Measurements from ENCODE around the gene EIF3F.
A peak's percentile ranks its signal among the peaks of the same experiment; 100 is the strongest.
"Not testable (repeated sequence)": the region's sequence is repeated elsewhere in the genome, so short reads cannot be mapped to it uniquely, and the experiment has no call there.

Gene EIF3F, protein sequence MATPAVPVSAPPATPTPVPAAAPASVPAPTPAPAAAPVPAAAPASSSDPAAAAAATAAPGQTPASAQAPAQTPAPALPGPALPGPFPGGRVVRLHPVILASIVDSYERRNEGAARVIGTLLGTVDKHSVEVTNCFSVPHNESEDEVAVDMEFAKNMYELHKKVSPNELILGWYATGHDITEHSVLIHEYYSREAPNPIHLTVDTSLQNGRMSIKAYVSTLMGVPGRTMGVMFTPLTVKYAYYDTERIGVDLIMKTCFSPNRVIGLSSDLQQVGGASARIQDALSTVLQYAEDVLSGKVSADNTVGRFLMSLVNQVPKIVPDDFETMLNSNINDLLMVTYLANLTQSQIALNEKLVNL

DNA sequence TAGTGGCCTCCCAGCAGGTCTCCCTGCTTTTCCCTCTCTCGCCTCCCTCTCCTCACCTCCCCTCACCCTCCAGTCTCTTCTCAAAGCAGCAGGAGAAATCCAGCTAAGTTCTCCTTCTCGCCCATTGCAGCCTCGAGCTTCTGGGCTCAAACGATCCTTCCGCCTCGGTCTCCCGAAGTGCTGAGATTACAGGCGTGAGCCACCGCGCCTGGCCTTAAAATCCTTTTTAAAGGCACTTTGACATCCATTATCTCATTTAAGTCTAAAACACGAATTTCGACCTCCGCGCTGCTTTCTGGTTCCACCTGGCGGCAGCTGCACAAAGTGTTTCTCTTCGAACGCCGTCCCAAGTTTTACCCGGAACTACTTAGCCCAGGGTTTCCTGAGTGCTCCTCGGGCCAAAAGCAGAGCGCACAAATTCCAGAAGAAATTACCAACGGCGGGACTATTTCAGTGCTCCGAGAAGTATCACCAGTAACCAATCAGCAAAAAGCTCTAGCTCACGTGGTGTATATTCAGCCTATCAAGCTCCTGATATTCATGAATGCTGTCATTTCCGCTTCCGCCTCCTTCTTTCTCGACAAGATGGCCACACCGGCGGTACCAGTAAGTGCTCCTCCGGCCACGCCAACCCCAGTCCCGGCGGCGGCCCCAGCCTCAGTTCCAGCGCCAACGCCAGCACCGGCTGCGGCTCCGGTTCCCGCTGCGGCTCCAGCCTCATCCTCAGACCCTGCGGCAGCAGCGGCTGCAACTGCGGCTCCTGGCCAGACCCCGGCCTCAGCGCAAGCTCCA lies at the start of gene EIF3F:
EIF3F (plus strand) TSS at position 570 of the 792 bp plus-strand sequence; CDS start at position 586, 16 bp downstream.
- DNase-seq, result peak; percentile 97

DNA sequence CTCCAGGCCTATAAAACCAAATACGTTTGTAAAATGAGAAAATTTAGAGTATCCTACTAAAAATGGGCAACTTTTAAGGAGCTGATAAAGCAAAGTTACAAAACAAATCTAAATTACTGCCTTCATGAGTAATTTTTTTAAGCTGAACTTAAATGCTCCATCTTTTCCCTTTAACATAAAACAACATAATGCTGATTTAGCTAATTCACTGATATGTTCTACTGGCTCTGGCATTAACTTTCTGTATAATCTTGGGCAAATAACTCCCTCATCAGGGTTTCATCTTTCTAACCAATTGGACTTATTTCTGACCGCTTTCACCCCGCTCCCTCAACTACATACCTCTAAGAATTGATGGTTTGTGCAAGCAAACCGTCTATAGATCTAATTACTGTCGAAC lies 46.0 kb upstream of the EIF3F start:
- no peak for DNase-seq

DNA sequence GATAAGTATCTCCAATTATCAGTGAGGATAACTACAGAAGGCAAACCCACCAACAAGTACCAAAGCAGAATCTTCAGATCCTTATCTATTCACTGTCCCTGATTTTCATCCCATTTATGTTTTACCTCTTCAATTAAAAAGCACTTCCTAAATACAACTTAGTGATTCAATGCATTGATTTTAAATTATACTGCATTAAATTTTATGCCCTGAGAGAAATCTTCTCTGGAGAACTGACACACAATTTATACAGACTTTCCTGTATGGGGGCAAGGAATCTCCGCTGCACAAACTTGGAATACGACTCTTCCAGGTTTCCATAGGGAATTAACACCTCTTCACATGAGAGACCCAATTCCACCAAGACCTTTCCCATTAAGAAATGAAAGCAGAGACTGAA lies 45.5 kb upstream of the EIF3F start, which contains the start of gene OR10A3:
OR10A3 (minus strand) TSS at position 101 of the 400 bp plus-strand sequence. CDS start 2,188 bp downstream, outside the sequence.
- DNase-seq, result no peak

DNA sequence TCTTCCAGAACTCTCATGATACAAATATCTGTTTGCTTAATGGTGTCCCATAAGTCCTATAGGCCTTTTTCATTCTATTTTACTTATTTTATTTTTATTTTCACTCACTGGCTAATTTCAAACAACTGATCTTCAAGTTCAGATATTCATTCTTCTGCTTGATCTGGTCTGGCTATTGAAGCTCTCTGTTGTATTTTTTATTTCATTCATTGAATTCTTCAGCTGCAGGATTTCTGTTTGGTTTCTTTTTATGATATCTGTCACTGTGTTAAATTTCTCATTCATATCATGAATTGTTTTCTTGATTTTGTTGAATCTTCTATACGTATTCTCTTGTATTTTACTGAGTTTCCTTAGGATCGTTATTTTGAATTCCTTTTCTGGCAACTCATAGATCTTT lies 43.0 kb upstream of the EIF3F start:
- no peak for DNase-seq

DNA sequence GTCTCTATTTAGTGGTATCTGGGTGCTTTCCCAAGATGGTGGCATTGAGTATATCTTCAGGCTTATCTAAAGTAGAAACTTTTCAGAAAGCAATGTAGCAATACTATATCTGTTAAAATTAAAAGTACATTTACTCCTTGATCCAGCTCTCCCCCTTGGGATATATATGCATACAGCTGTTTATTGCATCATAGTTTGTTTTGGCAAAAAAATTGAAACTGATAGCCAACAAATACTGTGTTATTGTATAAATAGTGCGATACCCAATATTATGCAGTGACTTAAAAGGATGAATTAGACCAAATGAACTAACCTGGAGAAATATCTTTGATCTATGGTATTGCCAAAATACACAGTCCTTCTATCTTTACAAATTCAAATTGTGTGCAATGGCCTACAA lies 37.2 kb upstream of the EIF3F start:
- DNase-seq, result no peak

DNA sequence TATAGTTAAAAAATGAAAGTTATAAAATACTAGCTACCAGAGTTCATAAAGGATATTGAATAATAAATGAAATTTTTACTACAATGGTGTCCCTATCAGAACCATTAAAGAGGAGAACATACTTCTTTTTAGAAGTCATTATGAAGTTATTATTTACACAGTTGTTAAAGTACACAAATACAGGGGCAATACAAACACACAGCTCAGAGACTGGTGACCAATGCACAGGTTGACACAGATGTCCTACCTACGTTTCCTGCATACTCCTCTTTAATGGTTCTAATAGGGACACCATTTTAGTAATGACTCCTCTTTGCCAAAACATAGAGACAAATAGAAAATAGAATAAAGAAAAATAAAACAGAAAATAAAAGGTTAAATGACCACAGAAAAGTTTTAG lies 31.9 kb upstream of the EIF3F start:
- no peak for DNase-seq

DNA sequence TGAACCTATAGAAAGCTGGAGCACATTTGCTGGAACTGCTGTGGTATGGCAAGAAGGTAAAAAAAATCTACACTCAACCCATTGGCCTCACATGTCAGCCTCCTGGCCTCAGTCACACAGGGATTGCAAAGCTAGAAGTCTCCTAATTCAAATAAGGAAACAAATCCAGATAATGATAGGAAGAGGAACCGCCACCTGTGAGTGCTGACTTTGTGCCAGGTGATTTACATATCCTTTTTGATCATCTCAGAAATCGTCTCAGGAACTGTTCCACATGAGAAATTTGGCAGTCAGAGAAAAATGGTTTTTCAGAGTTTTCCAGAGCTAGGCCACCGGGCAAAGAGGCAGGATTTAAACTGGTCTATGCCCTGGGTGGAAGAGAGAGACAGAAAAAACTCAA lies 22.9 kb upstream of the EIF3F start:
- DNase-seq, result no peak

DNA sequence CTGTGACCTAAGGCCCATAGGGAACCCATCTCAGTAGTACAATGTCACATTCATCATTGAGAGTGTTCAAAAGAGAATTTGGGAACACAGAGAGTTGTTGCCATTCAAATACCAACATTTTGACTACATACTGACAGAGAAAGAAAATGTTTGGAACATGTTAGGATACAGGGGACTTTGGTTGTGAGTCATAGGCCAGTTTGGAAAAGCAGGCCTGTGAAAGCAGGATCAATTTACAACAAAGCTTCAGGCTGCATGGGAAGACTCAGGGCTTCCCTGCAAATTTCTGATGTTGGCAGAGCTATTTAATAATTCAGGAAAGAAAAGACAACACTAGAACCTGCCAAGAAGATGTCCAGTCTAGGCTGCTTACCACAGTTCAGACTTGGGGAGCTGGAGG lies 22.3 kb upstream of the EIF3F start:
- DNase-seq, result no peak

DNA sequence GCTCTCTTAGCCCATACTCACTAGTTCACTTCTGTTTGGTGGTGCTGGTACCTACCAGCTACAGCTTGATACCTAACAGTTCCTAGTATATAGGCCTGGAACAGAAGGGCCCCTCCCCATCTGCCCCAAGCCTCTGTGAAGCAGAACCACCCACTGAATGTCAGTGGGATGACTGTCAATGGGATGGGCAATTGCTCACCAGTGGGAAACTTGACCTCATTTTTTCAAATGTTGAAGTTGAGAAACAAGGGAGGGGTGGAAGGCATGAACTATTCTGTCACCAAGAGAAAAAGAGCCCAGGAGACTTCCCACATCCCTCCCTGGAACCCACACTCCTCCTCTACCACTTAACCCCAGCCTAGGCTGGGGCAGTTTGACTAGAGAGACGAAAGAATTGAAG lies 21.8 kb upstream of the EIF3F start, which contains the start of gene NLRP10:
NLRP10 (minus strand) TSS at position 62 of the 400 bp plus-strand sequence. CDS start 1,952 bp downstream, outside the sequence.
- no peak for DNase-seq

DNA sequence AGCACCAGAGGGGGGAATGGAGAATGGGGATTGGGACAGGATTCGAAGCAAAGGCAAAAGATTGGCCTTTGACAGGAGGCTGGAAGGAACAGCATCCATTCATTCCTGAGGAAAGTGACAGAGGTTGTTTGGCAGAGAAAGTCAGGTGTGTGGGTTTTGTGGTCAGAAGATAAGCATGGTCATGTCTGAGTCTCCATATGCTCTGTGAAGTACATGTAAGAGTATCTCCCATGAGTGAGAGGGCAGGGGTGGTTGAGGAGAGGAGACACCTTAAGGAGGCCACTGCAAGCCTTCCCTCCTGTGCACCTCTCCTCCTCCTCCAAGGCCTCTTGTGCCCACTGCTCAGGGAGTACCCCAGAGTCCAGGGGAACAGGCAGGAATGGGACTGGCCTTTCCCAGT lies 20.0 kb upstream of the EIF3F start:
- DNase-seq, result no peak

DNA sequence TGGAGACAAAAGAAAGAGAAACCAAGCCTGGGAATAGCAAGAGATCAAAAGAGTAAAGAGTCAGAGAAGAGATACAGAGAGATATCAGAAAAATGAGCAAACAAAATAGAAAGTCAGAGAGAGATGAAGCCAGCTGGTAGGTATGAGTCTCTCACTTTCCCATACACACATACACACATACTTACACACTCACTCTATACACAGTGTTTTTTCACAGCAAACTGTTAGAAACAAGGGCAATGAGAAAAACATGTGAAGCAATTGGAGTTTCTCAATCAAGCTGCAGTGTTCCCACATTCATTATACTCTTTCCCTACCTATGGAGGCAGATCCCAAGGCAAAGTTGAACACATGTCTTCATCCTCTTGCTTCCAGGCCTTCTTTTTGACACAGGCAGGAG lies 19.3 kb upstream of the EIF3F start:
- DNase-seq, result no peak

DNA sequence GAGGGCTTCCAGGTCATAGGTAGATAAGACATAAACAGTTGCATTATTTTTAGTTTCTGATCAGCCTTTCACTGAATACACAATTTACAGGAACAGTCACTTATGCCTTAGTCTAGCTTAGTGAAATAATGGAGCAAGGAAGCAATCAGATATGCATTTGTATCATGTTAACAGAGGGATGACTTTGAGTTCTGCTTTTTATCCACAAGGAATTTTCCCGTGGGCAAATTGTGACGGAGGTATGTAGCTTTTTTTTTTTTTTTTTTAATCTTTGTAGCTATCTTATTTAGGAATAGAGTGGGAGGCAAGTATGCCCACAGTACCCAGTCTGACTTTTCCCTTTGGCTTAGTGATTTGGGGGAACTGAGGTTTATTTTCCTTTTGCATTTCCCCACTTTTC lies 18.5 kb upstream of the EIF3F start:
- DNase-seq, result no peak

DNA sequence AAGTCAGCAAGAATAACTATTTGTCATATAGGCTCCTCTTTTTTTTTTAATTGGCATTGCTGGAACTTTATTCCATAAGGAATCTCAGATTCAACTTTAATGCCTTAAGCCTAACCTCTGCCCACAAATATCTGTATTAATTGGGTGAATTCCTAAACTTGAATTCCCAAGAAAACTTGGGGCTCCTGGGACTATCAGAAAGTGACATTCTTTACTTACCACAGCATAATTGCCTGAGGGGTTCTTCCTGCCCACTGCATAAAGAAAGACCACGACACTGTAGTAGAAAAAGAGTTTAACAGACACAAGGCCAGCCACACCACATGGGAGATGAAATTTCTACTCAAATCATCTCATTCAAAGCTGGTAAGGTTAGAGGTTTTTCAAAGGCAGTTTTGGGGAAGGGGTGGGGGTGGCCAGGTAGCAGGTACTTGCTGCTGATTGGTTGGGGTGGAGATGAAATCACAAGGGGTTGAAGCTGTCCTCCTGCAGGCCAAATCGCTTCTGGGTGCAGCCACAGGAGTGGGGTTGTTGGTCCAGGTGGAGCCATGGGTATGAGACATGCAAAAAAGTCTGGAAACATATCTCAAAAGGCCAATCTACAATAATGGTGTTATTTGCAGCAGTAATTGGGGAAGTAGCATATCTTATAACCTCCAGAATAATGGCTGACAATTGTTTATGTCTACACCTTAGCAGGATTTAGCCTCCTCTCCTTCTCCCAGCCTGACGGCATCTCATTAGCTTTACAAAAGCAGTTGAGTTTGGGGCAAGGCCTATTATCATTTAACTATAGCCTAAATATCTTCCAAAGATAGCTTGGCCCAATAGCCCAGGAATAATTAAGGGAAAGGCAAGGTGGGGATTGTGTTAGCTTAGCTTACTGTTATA lies 17.1 kb upstream of the EIF3F start:
- no peak for DNase-seq

DNA sequence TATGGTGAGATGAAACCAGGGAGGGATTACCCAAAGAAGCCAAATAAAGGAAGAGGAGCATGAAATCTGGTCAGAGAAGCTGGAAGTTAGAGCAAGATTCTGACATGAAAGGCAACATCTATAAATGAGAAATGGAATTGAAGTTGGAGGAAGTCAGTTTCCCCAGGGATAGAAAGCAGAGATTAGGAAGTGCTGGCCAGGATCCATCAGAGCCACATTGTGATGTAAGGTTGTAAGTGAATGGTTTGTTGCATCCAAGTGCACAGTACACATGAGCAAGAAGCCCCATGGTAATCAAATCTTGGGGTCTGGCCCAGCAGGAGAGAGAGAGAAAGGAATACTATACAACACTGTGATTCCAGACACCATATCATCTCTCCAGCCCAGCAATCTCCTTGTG lies 15.3 kb upstream of the EIF3F start:
- no peak for DNase-seq

DNA sequence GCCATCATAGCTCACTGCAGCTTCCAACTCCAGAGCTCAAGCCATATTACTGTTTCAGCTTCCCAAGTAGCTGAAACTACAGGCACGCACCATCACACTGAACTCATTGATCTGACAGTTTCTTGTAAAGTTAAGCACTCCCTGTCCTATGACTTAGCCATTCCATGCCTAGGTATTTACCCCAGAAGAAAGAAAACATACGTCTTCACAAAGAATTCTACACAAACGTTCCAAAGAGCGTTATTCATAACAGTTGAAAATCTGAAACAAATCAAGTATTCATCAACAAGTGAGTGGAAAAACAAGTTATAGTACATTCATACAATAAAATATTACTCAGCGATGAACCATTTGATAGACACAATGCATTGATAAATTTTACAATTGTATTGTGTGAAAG lies 14.1 kb upstream of the EIF3F start:
- no peak for DNase-seq

DNA sequence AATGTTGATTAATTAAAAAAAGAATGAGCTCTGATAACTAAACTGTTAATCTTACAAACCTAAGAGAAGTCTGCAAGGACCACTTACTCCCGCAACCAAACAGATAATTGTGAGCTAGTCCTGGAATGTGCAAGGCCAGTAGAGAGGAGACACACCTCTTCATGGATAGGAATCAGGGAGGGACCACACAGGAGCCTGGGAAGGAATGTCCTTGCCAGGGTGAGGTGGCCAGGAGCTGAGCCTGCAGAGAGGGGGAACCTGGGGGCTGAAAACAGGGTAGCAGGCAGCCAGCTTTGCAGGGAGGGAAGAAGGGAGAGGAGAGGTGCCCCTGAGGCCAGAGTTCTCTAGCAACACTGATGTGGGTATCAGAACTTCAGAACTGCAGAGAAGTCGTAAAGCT lies 12.5 kb upstream of the EIF3F start:
- DNase-seq, result no peak

DNA sequence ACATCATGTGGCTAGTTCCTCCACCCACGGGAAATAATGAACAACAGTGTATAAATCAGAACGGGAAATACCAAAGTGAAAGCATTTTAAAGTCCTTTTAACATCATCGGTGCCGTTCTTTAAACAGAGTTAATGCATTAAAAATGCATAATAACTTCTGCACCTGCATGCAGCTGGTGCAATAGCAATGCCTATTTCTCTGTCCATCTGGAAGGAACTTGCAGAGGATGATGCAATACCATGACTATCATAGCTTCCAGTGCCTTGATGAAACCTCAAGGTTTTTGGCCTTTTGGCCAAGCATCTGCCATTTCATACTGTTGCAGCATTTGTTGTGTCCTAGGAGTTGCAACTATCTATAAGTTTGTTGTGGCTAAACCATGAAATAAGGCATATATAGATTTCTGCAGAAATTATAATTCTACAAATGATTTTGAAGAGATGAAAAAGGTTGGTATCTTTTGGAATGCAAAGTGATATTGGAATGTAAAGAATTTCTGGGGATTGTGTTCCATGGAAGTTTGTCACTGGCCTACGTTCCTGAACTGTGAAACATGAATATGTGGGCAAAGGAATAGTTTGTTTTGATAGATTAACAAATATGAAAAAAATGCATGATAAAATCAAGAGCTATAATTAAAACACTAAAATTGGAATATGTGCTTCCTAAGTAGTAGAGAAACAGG lies 9.8 kb upstream of the EIF3F start:
- peak in 1 of 2 experiments; percentile 1 for DNase-seq

DNA sequence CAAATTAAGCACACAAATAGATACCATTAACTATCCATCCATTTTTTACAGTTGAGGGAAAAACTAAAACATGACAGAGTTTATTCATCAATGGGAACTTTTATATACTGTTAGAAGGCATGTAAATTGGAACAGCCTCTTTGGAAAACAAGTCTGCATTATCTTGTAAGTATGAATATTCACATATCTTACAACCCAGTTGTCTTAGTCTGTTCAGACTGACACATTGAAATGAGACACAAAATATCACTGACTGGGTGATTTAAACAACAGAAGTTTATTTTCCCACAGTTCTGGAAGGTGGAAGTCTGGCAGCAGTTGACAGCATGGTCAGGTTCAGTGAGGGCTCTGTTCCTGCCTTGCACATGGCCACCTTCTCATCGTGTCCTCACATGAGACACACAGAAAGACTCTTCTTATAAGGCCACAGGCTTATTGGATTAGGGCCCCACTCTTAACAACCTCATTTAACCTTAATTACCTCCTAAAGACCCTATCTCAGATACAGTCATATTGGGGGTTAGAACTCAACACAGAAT lies 5.4 kb upstream of the EIF3F start:
- no peak for DNase-seq

DNA sequence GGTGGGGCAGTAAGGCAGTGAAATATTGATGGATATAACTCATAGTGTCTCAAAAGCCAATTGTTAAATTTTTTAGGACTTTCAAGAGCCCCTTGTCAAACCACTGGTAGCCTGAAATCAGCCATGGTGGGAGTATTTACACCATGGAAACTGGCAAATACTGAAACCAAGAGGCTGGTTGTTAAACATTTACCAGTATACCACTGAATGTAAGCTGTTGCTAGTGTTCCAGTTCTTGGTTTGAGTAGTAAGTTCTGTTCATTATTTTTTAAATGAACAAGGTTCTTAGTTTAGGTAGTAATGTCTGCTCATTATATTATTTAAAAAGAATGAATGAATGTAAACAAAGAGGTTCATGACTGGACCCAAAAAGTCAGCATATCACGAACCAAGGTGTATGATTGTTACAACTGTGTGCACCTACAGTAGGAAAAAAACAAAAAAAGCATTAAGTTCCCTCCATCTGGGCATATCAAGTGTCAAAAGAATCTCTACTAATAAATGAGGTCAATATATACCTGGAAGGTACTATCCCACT lies 4.5 kb upstream of the EIF3F start:
- no peak for DNase-seq

DNA sequence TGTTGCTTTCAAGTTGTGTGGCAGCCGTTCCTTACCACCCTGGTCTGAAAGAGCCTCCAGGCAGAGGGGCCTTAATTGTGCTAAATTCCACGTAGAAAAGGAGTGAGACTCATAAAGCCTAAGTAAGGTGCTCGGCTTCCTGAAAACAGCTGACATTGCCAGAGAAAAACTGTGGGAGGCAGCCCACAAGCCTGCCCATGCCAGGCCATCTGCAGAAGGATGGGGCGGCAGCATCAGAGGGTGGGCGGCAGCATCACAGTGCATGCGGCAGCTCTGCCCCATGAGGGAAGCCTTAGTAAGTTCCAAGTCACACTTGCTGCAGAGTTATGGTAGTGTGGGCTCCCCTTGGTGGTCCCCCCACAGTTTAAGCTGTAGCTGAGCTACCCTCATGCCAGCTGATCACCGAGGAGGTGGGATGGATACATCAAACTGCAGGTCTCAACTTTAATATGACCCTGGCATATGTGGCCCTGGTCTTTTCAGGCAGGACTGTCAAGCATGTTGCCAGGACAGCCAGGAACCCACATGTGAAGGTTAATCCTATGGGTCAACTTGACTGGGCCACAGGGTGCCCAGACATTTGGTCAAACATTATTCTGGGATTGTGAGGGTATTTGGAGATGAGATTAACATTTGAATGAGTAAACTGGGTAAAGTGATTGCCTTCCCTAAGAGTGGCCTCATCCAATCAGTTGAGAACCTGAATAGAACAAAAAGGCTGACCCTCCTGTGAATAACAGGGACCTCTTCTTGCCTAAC lies 3.1 kb upstream of the EIF3F start:
- no peak for DNase-seq

DNA sequence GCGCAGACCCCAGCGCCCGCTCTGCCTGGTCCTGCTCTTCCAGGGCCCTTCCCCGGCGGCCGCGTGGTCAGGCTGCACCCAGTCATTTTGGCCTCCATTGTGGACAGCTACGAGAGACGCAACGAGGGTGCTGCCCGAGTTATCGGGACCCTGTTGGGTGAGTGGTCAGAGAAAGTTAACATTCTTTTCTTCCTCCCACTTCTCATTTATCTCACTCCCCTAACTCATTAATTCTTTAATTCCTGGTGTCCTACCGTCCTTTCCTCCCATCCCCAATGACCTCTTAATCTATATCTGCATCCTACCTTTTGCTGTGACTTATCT lies 385 bp downstream of the EIF3F start:
- not testable (repeated sequence) for DNase-seq
